Effector CD8-positive, alpha-beta T cell (primary cell): ENCODE results near the gene COX7B.
"Not testable (repeated sequence)": the region's sequence is repeated elsewhere in the genome, so short reads cannot be mapped to it uniquely, and the experiment has no call there.

ENCODE experiments used
- DNase-seq: peaks from one replicate; lab custom pipeline; 2025; lab: John Stamatoyannopoulos, UW

COX7B gene

GRCh38 chrX:77945031-77945430, 45.8 kb downstream of the COX7B start:
- not testable (repeated sequence) for DNase-seq

- no peak for DNase-seq
Observed at GRCh38 chrX:77945910-77946545, 46.8 kb downstream of the COX7B start.

GRCh38 chrX:77946571-77946970, 47.3 kb downstream of the COX7B start:
- no peak for DNase-seq

GRCh38 chrX:77949840-77950239, 50.6 kb downstream of the COX7B start:
- DNase-seq = no peak

- no peak for DNase-seq
Observed at GRCh38 chrX:77952173-77952572, 52.9 kb downstream of the COX7B start.

- DNase-seq = no peak
Observed at GRCh38 chrX:77953302-77953701, 54.0 kb downstream of the COX7B start.

- DNase-seq = no peak
Observed at GRCh38 chrX:77953708-77954107, 54.4 kb downstream of the COX7B start.
